OCI-LY7 (cell line): Measurements from ENCODE around the gene PSMA7. TPM values are rescaled to one million over a fixed set of nuclear protein-coding genes. Genes with fewer than 3 reads are reported as not detected.

Source experiments
- BruUV-seq: library from RNA; stranded (reverse); fragments of 400-500 nt; replicated peaks from 2 replicates; lab custom pipeline; 2021; lab: Mats Ljungman, UMichigan
- CTCF ChIA-PET: fragments of 300-600 bp; sonication (Branson Sonifier 250); formaldehyde crosslinking; loops from one replicate; lab custom pipeline; 2022; ENCODE audit warnings: antibody characterized with exemption; ENCODE audit not compliant: unreplicated experiment; lab: Charles Lee
- POLR2A ChIA-PET: fragments of 300-600 bp; sonication (Branson Sonifier 250); formaldehyde crosslinking; loops from one replicate; lab custom pipeline; 2022; ENCODE audit warnings: antibody characterized with exemption; lab: Charles Lee
- DNase-seq: peaks from one replicate; pipeline ENCODE4 v3.0.0-alpha.2; 2015; ENCODE audit warnings: low spot score
- H2AFZ ChIP-seq: fragments of 200-600 bp; sonication (generic), shearing (Covaris generic); 2 replicates; pipeline ENCODE4 v1.6.1; 2014; ENCODE audit warnings: mild to moderate bottlenecking, antibody characterized with exemption, low read length, moderate library complexity
- H3K27ac ChIP-seq: fragments of 200-600 bp; sonication (generic); 2 replicates; pipeline ENCODE4 v1.5.1; 2014; ENCODE audit warnings: mixed run types, low read depth, mild to moderate bottlenecking, moderate library complexity, low read length, inconsistent platforms; ENCODE audit not compliant: poor library complexity, severe bottlenecking
- H3K36me3 ChIP-seq: fragments of 200-600 bp; sonication (generic); 2 replicates; pipeline ENCODE4 v1.6.1; 2014; ENCODE audit warnings: mild to moderate bottlenecking, antibody characterized with exemption, low read length, moderate library complexity, mixed read lengths; ENCODE audit not compliant: insufficient read depth
- H3K4me1 ChIP-seq: fragments of 200-600 bp; sonication (generic); 2 replicates; pipeline ENCODE4 v1.5.1; 2014; ENCODE audit warnings: mild to moderate bottlenecking, low read length; ENCODE audit not compliant: insufficient read depth, poor library complexity, severe bottlenecking
- H3K4me2 ChIP-seq: fragments of 200-600 bp; sonication (generic); 2 replicates; pipeline ENCODE4 v1.6.1; 2014; ENCODE audit warnings: mild to moderate bottlenecking, low read length
- H3K4me3 ChIP-seq: fragments of 200-600 bp; sonication (generic); 2 replicates; pipeline ENCODE4 v1.5.1; 2014; ENCODE audit warnings: mild to moderate bottlenecking, low read depth, low read length; ENCODE audit not compliant: poor library complexity, severe bottlenecking
- H3K79me2 ChIP-seq: fragments of 200-600 bp; sonication (generic); 2 replicates; pipeline ENCODE4 v1.6.1; 2016; ENCODE audit warnings: low read depth, mild to moderate bottlenecking, low read length, moderate library complexity, mixed read lengths; ENCODE audit not compliant: insufficient read depth
- H3K9me2 ChIP-seq: fragments of 200-600 bp; sonication (generic); 2 replicates; pipeline ENCODE4 v1.6.1; 2016; ENCODE audit warnings: mild to moderate bottlenecking, low read length, mixed read lengths; ENCODE audit not compliant: insufficient read depth
- H3K9me3 ChIP-seq: fragments of 200-600 bp; sonication (generic); 2 replicates; pipeline ENCODE4 v1.6.1; 2014; ENCODE audit warnings: mild to moderate bottlenecking, mixed run types, low read length, mixed read lengths
- H4K20me1 ChIP-seq: fragments of 200-600 bp; sonication (generic); 2 replicates; pipeline ENCODE4 v1.6.1; 2014; ENCODE audit warnings: mild to moderate bottlenecking, antibody characterized with exemption, low read length, moderate library complexity, mixed read lengths; ENCODE audit not compliant: insufficient read depth
- EZH2phosphoT487 ChIP-seq: fragments of 200-600 bp; sonication (generic); IDR thresholded peaks from 2 replicates; pipeline ENCODE4 v1.6.1; 2018; ENCODE audit warnings: low read depth, borderline replicate concordance, mild to moderate bottlenecking, mixed run types, antibody characterized with exemption, low read length, moderate library complexity, mixed read lengths
- intact Hi-C: fragments of 100-400 bp; cut with micrococcal nuclease; formaldehyde crosslinking; loops from one replicate; pipeline ENCODE4 v1.10.0; 2022; ENCODE audit not compliant: unreplicated experiment
- total RNA-seq, 2 experiments: library from RNA; depleted of rRNA in 1 of 2; stranded (reverse); fragments of >200 nt in 1 of 2; shearing (Covaris generic) in 1 of 2; gene quantifications; 2 replicates each; pipeline ENCODE4 v1.2.3, GENCODE V29; 2014 to 2022
- TF ChIP-seq, protein P1 (sequence below): fragments of 200-600 bp; sonication (generic); conservative IDR thresholded peaks from 2 replicates; pipeline ENCODE4 v1.5.1; 2014; ENCODE audit warnings: mild to moderate bottlenecking, antibody characterized with exemption, low read length, moderate library complexity, mixed read lengths

Gene PSMA7
- total RNA-seq, 2 experiments from 2014 or later: 247 to 266 TPM

- POLR2A ChIA-PET: interaction anchor here (0.5 kb wide), 1 partner anchor 546 kb away, joined by 5 read pairs; no protein-coding TSS in a partner anchor
- intact Hi-C loops: no loop called here
- no peaks in the 10 kb centered on the region for H3K4me1 ChIP-seq
- no peaks in the 10 kb centered on the region for H3K79me2 ChIP-seq
- no peaks in the 10 kb centered on the region for H3K9me3 ChIP-seq
- no TSS peak for BruUV-seq
- no peak for DNase-seq
- H3K27ac ChIP-seq: no peak overlapping the region
- no peaks in the 10 kb centered on the region for H3K36me3 ChIP-seq
- H3K4me3 ChIP-seq: no peak overlapping the region
- no peak overlapping the region for H2AFZ ChIP-seq
- H3K9me2 ChIP-seq: no peaks in the 10 kb centered on the region
- H3K4me2 ChIP-seq: no peak overlapping the region
- CTCF ChIA-PET: no interaction called here
- TF ChIP-seq, protein P1, sequence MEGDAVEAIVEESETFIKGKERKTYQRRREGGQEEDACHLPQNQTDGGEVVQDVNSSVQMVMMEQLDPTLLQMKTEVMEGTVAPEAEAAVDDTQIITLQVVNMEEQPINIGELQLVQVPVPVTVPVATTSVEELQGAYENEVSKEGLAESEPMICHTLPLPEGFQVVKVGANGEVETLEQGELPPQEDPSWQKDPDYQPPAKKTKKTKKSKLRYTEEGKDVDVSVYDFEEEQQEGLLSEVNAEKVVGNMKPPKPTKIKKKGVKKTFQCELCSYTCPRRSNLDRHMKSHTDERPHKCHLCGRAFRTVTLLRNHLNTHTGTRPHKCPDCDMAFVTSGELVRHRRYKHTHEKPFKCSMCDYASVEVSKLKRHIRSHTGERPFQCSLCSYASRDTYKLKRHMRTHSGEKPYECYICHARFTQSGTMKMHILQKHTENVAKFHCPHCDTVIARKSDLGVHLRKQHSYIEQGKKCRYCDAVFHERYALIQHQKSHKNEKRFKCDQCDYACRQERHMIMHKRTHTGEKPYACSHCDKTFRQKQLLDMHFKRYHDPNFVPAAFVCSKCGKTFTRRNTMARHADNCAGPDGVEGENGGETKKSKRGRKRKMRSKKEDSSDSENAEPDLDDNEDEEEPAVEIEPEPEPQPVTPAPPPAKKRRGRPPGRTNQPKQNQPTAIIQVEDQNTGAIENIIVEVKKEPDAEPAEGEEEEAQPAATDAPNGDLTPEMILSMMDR: no peak
- no peak for TF ChIP-seq EZH2phosphoT487
- H4K20me1 ChIP-seq: no peaks in the 10 kb centered on the region
Observed at GRCh38 chr20:62087632-62088031, 55.6 kb downstream of the PSMA7 start.

DNA sequence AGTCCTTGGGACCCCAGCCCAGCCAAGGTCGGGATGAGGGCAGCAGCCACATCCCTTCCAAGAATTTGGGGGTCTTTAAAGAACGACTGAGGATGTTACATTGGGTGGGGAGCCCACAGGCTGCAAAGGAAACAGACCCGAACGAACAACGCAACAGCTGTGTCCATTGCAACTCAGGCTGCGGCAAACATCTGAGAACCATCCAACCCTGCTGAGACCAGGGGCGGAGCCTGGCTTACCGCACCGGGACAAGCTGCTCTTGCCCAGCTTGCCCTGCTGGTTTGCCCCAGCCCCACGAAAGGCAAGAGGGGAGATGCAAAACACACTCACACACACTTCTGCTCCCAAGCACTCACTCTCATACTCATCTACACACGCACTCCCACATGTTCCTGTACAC lies 56.0 kb downstream of the PSMA7 start:
- intact Hi-C loops: no loop called here
- no peaks in the 10 kb centered on the region for H3K79me2 ChIP-seq
- no peak overlapping the region for H3K4me3 ChIP-seq
- POLR2A ChIA-PET: interaction anchor here (0.5 kb wide), 1 partner anchor 546 kb away, joined by 5 read pairs; no protein-coding TSS in a partner anchor
- no peak for TF ChIP-seq EZH2phosphoT487
- TF ChIP-seq, protein P1: no peak
- H4K20me1 ChIP-seq: no peaks in the 10 kb centered on the region
- H3K4me1 ChIP-seq: no peaks in the 10 kb centered on the region
- no TSS peak for BruUV-seq
- H3K9me3 ChIP-seq: no peaks in the 10 kb centered on the region
- H3K4me2 ChIP-seq: no peak overlapping the region
- H3K27ac ChIP-seq: no peak overlapping the region
- H2AFZ ChIP-seq: no peak overlapping the region
- H3K36me3 ChIP-seq: no peaks in the 10 kb centered on the region
- CTCF ChIA-PET: no interaction called here
- no peak for DNase-seq
- H3K9me2 ChIP-seq: no peaks in the 10 kb centered on the region

Other genes starting within 250 kb of the PSMA7 start
- 6.7 and 11.2 TPM in 2 replicates for gene TAF4, start 77.5 kb downstream of the PSMA7 start, total RNA-seq (2014; rRNA removed; shearing (Covaris generic))
- gene TAF4, start 77.5 kb downstream of the PSMA7 start, total RNA-seq (2022): 28.4 and 38.9 TPM in 2 replicates
- gene LSM14B, start 20.9 kb downstream of the PSMA7 start, total RNA-seq (2014; rRNA removed; shearing (Covaris generic)): 44.7 and 54.2 TPM in 2 replicates
- gene LSM14B, start 20.9 kb downstream of the PSMA7 start, total RNA-seq (2022): 53.7 and 54.4 TPM in 2 replicates
- gene SS18L1, start 375 bp upstream of the PSMA7 start, total RNA-seq (2014; rRNA removed; shearing (Covaris generic)): 13.0 and 17.0 TPM in 2 replicates
- gene SS18L1, start 375 bp upstream of the PSMA7 start, total RNA-seq (2022): 16.8 and 17.7 TPM in 2 replicates
- gene MTG2, start 39.6 kb upstream of the PSMA7 start, total RNA-seq (2014; rRNA removed; shearing (Covaris generic)): 20.3 and 24.1 TPM in 2 replicates
- 37.5 and 38.6 TPM in 2 replicates for gene MTG2, start 39.6 kb upstream of the PSMA7 start, total RNA-seq (2022)
- not detected in 2 replicates for gene HRH3, start 76.9 kb upstream of the PSMA7 start, total RNA-seq (2014; rRNA removed; shearing (Covaris generic))
- gene HRH3, start 76.9 kb upstream of the PSMA7 start, total RNA-seq (2022): not detected in 2 replicates
- gene OSBPL2, start 95.1 kb upstream of the PSMA7 start, total RNA-seq (2014; rRNA removed; shearing (Covaris generic)): 17.2 and 20.7 TPM in 2 replicates
- gene OSBPL2, start 95.1 kb upstream of the PSMA7 start, total RNA-seq (2022): 40.0 and 44.8 TPM in 2 replicates
- 123 and 128 TPM in 2 replicates for gene ADRM1, start 159.6 kb upstream of the PSMA7 start, total RNA-seq (2014; rRNA removed; shearing (Covaris generic))
- 70.7 and 87.0 TPM in 2 replicates for gene ADRM1, start 159.6 kb upstream of the PSMA7 start, total RNA-seq (2022)
- 53.3 and 59.3 TPM in 2 replicates for gene LAMA5, start 223.9 kb upstream of the PSMA7 start, total RNA-seq (2014; rRNA removed; shearing (Covaris generic))
- 144 and 162 TPM in 2 replicates for gene LAMA5, start 223.9 kb upstream of the PSMA7 start, total RNA-seq (2022)
- gene RPS21, start 243.7 kb upstream of the PSMA7 start, total RNA-seq (2014; rRNA removed; shearing (Covaris generic)): 2,092 and 3,376 TPM in 2 replicates
- gene RPS21, start 243.7 kb upstream of the PSMA7 start, total RNA-seq (2022): 2,373 and 2,571 TPM in 2 replicates